IMR-90 (cell line): ENCODE results near the gene CLEC16A. TPM values are rescaled to one million over a fixed set of nuclear protein-coding genes. Genes with fewer than 3 reads are reported as not detected.
A peak's percentile ranks its signal among the peaks of the same experiment; 100 is the strongest.

Experiments used
- ATAC-seq: fragments of 200-7000 bp; cut with Tn5 transposase; 2 replicates; pipeline ENCODE4 v1.9.1; 2020; ENCODE audit warnings: low read depth, mild to moderate bottlenecking, moderate library complexity
- BruUV-seq: library from RNA; stranded (reverse); fragments of 400-500 nt; replicated peaks from 2 replicates; lab custom pipeline; 2021; lab: Mats Ljungman, UMichigan
- CTCF ChIA-PET: fragments of 300-600 bp; formaldehyde crosslinking; extraction: SDS; loops from one replicate; lab custom pipeline; 2021; ENCODE audit warnings: antibody characterized with exemption; lab: Yijun Ruan, JAX
- POLR2A ChIA-PET: fragments of 300-600 bp; sonication (Branson Sonifier 250); formaldehyde crosslinking; loops from one replicate; lab custom pipeline; 2022; ENCODE audit warnings: antibody characterized with exemption; ENCODE audit not compliant: unreplicated experiment; lab: Charles Lee
- DNase-seq: peaks from one replicate; pipeline ENCODE4 v3.0.0; 2013
- H2AFZ ChIP-seq: replicated peaks from 2 replicates; pipeline ENCODE3; 2013; ENCODE audit warnings: low read length, mild to moderate bottlenecking; ENCODE audit not compliant: poor library complexity
- H2AK5ac ChIP-seq: 2 replicates; pipeline ENCODE4 v1.6.1; 2013; ENCODE audit warnings: low read depth, low read length, inconsistent platforms
- H2AK9ac ChIP-seq: replicated peaks from 2 replicates; pipeline ENCODE3; 2013; ENCODE audit warnings: mild to moderate bottlenecking, low read depth, low read length, moderate library complexity; ENCODE audit not compliant: poor library complexity
- H2BK120ac ChIP-seq: 2 replicates; pipeline ENCODE4 v1.6.1; 2013; ENCODE audit warnings: low read depth, low read length, inconsistent platforms
- H2BK15ac ChIP-seq: 3 replicates; pipeline ENCODE4 v1.6.1; 2013; ENCODE audit warnings: low read depth, low read length, inconsistent platforms
- H2BK20ac ChIP-seq: 2 replicates; pipeline ENCODE4 v1.6.1; 2013; ENCODE audit warnings: low read depth, mild to moderate bottlenecking, inconsistent platforms, low read length, moderate library complexity
- H2BK5ac ChIP-seq: 2 replicates; pipeline ENCODE4 v1.6.1; 2013; ENCODE audit warnings: mild to moderate bottlenecking, low read depth, low read length, inconsistent platforms; ENCODE audit not compliant: poor library complexity, severe bottlenecking
- H3K14ac ChIP-seq: replicated peaks from 2 replicates; pipeline ENCODE4 v1.6.1; 2013; ENCODE audit warnings: low read depth, low read length, inconsistent platforms
- H3K18ac ChIP-seq: 2 replicates; pipeline ENCODE4 v1.6.1; 2013; ENCODE audit warnings: low read depth, low read length, control low read depth
- H3K23ac ChIP-seq: 2 replicates; pipeline ENCODE4 v1.6.1; 2013; ENCODE audit warnings: low read depth, low read length, inconsistent platforms
- H3K27ac ChIP-seq: 2 replicates; pipeline ENCODE4 v1.5.1; 2013; ENCODE audit warnings: mild to moderate bottlenecking, control low read depth, low read length; ENCODE audit not compliant: insufficient read depth
- H3K27me3 ChIP-seq: 2 replicates; pipeline ENCODE4 v1.6.1; 2013; ENCODE audit warnings: low read length; ENCODE audit not compliant: control insufficient read depth, insufficient read depth
- H3K36me3 ChIP-seq: 2 replicates; pipeline ENCODE4 v1.6.1; 2013; ENCODE audit warnings: low read length, mixed read lengths; ENCODE audit not compliant: control insufficient read depth, insufficient read depth
- H3K4ac ChIP-seq: 2 replicates; pipeline ENCODE4 v1.6.1; 2013; ENCODE audit warnings: low read depth, low read length, inconsistent platforms
- H3K4me1 ChIP-seq: 2 replicates; pipeline ENCODE4 v1.6.1; 2013; ENCODE audit warnings: low read length, mixed read lengths; ENCODE audit not compliant: control insufficient read depth, insufficient read depth
- H3K4me2 ChIP-seq: 2 replicates; pipeline ENCODE4 v1.6.1; 2013; ENCODE audit warnings: low read depth, mild to moderate bottlenecking, control low read depth, low read length, moderate library complexity
- H3K4me3 ChIP-seq: 2 replicates; pipeline ENCODE4 v1.5.1; 2013; ENCODE audit warnings: low read depth, mild to moderate bottlenecking, control low read depth, low read length, moderate library complexity; ENCODE audit not compliant: insufficient read depth
- H3K56ac ChIP-seq: 2 replicates; pipeline ENCODE4 v1.6.1; 2013; ENCODE audit warnings: low read length, inconsistent platforms; ENCODE audit not compliant: insufficient read depth; ENCODE audit errors: extremely low read depth
- H3K79me1 ChIP-seq, 2 experiments: 2 replicates each; pipeline ENCODE4 v1.6.1; 2013; ENCODE audit warnings: low read length in 2 of 2, inconsistent platforms in 1 of 2, low read depth in 1 of 2
- H3K9ac ChIP-seq: 2 replicates; pipeline ENCODE4 v1.6.1; 2013; ENCODE audit warnings: low read depth, low read length, control low read depth
- H3K9me1 ChIP-seq: 2 replicates; pipeline ENCODE4 v1.6.1; 2013; ENCODE audit warnings: low read length, inconsistent platforms; ENCODE audit not compliant: insufficient read depth
- H3K9me3 ChIP-seq: 2 replicates; pipeline ENCODE4 v1.6.1; 2013; ENCODE audit warnings: low read length; ENCODE audit not compliant: control insufficient read depth, insufficient read depth
- H4K20me1 ChIP-seq: 2 replicates; pipeline ENCODE4 v1.6.1; 2013; ENCODE audit warnings: low read length, inconsistent platforms; ENCODE audit not compliant: insufficient read depth
- H4K5ac ChIP-seq: 2 replicates; pipeline ENCODE4 v1.6.1; 2013; ENCODE audit warnings: mild to moderate bottlenecking, low read depth, low read length, control low read depth
- H4K8ac ChIP-seq, 2 experiments: 2 replicates each; pipeline ENCODE4 v1.6.1; 2013; ENCODE audit warnings: low read depth in 2 of 2, low read length in 2 of 2, control low read depth in 1 of 2, inconsistent platforms in 1 of 2
- H4K91ac ChIP-seq: 2 replicates; pipeline ENCODE4 v1.6.1; 2013; ENCODE audit warnings: low read depth, low read length, inconsistent platforms; ENCODE audit not compliant: insufficient read depth
- BHLHE40 ChIP-seq: fragments of 150-350 bp; IDR thresholded peaks from 2 replicates; pipeline ENCODE4 v1.6.1; 2016; ENCODE audit warnings: mild to moderate bottlenecking, low read depth, low read length
- CEBPB ChIP-seq: IDR thresholded peaks from 2 replicates; pipeline ENCODE4 v1.6.1; 2012; ENCODE audit warnings: low read depth, low read length, improper control_type of control experiment
- CHD1 ChIP-seq: IDR thresholded peaks from 2 replicates; pipeline ENCODE4 v1.6.1; 2012; ENCODE audit warnings: low read depth, low read length, improper control_type of control experiment
- CTCF ChIP-seq: conservative IDR thresholded peaks from 2 replicates; pipeline ENCODE4 v1.5.1; 2012; ENCODE audit warnings: mild to moderate bottlenecking, low read depth, low read length, improper control_type of control experiment
- ELK1 ChIP-seq: fragments of 150-350 bp; IDR thresholded peaks from 2 replicates; pipeline ENCODE4 v1.6.1; 2016; ENCODE audit warnings: low read depth, mild to moderate bottlenecking, low read length, moderate library complexity, borderline replicate concordance
- FOS ChIP-seq: fragments of 150-350 bp; IDR thresholded peaks from 2 replicates; pipeline ENCODE4 v1.6.1; 2016; ENCODE audit warnings: low read depth, low read length
- MAFK ChIP-seq: IDR thresholded peaks from 2 replicates; pipeline ENCODE4 v1.6.1; 2012; ENCODE audit warnings: low read depth, low read length, improper control_type of control experiment
- MAZ ChIP-seq: IDR thresholded peaks from 2 replicates; pipeline ENCODE4 v1.6.1; 2012; ENCODE audit warnings: low read depth, mild to moderate bottlenecking, low read length, improper control_type of control experiment, moderate library complexity, borderline replicate concordance
- MXI1 ChIP-seq: IDR thresholded peaks from 2 replicates; pipeline ENCODE4 v1.6.1; 2012; ENCODE audit warnings: low read depth, mild to moderate bottlenecking, low read length, moderate library complexity, borderline replicate concordance
- NFE2L2 ChIP-seq: fragments of 150-350 bp; IDR thresholded peaks from 2 replicates; pipeline ENCODE4 v1.6.1; 2016; ENCODE audit warnings: low read depth, mild to moderate bottlenecking, low read length
- POLR2A ChIP-seq: IDR thresholded peaks from 2 replicates; pipeline ENCODE4 v1.6.1; 2012; ENCODE audit warnings: mild to moderate bottlenecking, low read depth, low read length
- RAD21 ChIP-seq: IDR thresholded peaks from 2 replicates; pipeline ENCODE4 v1.6.1; 2012; ENCODE audit warnings: low read length, improper control_type of control experiment
- RCOR1 ChIP-seq: IDR thresholded peaks from 2 replicates; pipeline ENCODE4 v1.6.1; 2012; ENCODE audit warnings: mild to moderate bottlenecking, low read length, improper control_type of control experiment; ENCODE audit not compliant: insufficient replicate concordance
- RFX5 ChIP-seq: IDR thresholded peaks from 2 replicates; pipeline ENCODE4 v1.8.0; 2012; ENCODE audit warnings: low read depth, mild to moderate bottlenecking, low read length, moderate library complexity
- SMC3 ChIP-seq: fragments of 150-350 bp; IDR thresholded peaks from 2 replicates; pipeline ENCODE4 v1.6.1; 2016; ENCODE audit warnings: low read depth, mild to moderate bottlenecking, antibody characterized with exemption, low read length, moderate library complexity
- USF2 ChIP-seq: fragments of 150-350 bp; IDR thresholded peaks from 2 replicates; pipeline ENCODE4 v1.6.1; 2017; ENCODE audit warnings: mild to moderate bottlenecking, antibody characterized with exemption, low read length, low read depth
- WGBS, 2 experiments: methylation state at CpG; one replicate each; pipeline versions ENCODE4 v1.1.5 to v1.1.7; 2013; ENCODE audit warnings: missing lambda C conversion rate in 2 of 2; ENCODE audit not compliant: insufficient read length in 1 of 2; ENCODE audit errors: extremely low coverage in 2 of 2; 5-methylcytosine and 5-hydroxymethylcytosine counted together
- dilution Hi-C: fragments of 300-500 bp; cut with HindIII; formaldehyde crosslinking; loops from one replicate; pipeline ENCODE4 v1.14.3; 2018; ENCODE audit warnings: low sequenced_read_pairs; ENCODE audit not compliant: unreplicated experiment
- in situ Hi-C: fragments of 300-500 bp; cut with MboI; formaldehyde crosslinking; loops from 3 replicates; pipeline ENCODE4 v1.14.3; 2019; ENCODE audit warnings: low sequenced_read_pairs, inconsistent platforms, mixed read lengths
- intact Hi-C: fragments of 100-400 bp; cut with micrococcal nuclease; formaldehyde crosslinking; loops from 2 replicates; pipeline ENCODE4 v1.10.0; 2022
- polyA plus RNA-seq, 3 experiments: library from polyadenylated mRNA; depleted of rRNA; stranded (reverse); fragments of >200 nt; gene quantifications; 2 replicates each; pipeline ENCODE4 v1.2.3, GENCODE V29; 2012; ENCODE audit warnings: low replicate concordance in 1 of 3
- total RNA-seq: library from RNA; depleted of rRNA; stranded (reverse); fragments of >200 nt; gene quantifications from 2 replicates; pipeline ENCODE4 v1.2.3, GENCODE V29; 2012

The CLEC16A gene
- total and polyA plus RNA-seq, 2 of the 4 experiments (the other 2 are of a cell fraction), result 15.9 to 16.5 TPM

GRCh38 chr16:11203111-11203623, 258.8 kb downstream of the CLEC16A start:
- WGBS, 2 experiments, result 100% methylated on average over 3 of the region's 7 CpGs; no CpG with 5 or more reads in 1 of the 2 experiments
- intact Hi-C loops, result loop anchor here (5.0 kb wide), 1 partner anchor 96 kb away; no protein-coding TSS in a partner anchor

More at GRCh38 chr16:11203111-11203623, 258.8 kb downstream of the CLEC16A start:
- ChIA-PET CTCF (no interaction called here), POLR2A (no interaction called here)
- Histone ChIP-seq H3K9me1 (no peaks in the 10 kb centered on the region), H4K20me1 (no peaks in the 10 kb centered on the region), H2AK5ac (peak overlapping the region; percentile 51; the same call in 1 of the 2 replicates), H3K4me2 (no peak overlapping the region), H3K4me3 (no peak overlapping the region), H2BK15ac (peak overlapping the region; percentile 44; the same call in 1 of the 3 replicates), H4K8ac (0 out of 4 replicates have a peak overlapping the region, but pooled peaks of 1 of the 2 experiments have one; percentile 27), H3K9me3 (peaks cover 4% of the 10 kb centered on the region), H3K4me1 (peaks cover 20% of the 10 kb centered on the region), H3K14ac (no peak overlapping the region), H3K56ac (no peak overlapping the region), H2BK20ac (no peak overlapping the region), H2BK5ac (no peak overlapping the region), H2BK120ac (peak overlapping the region; percentile 80), H2AFZ (peak overlapping the region; percentile 62), H3K27ac (no peak overlapping the region), H3K18ac (no peak overlapping the region), H3K79me1 (no peaks in the 10 kb centered on the region), H3K36me3 (no peaks in the 10 kb centered on the region), H3K4ac (peak overlapping the region; percentile 51), H2AK9ac (peak overlapping the region; percentile 52), H4K91ac (no peak overlapping the region; the same call in 1 of the 2 replicates), H3K27me3 (no peaks in the 10 kb centered on the region; the same call in 1 of the 2 replicates), H4K5ac (no peak overlapping the region), H3K23ac (no peak overlapping the region), H3K9ac (no peak overlapping the region)
- dilution Hi-C loops, result no loop called here
- in situ Hi-C loops, result no loop called here
- TF ChIP-seq MAZ, result no peak
- no peak for TF ChIP-seq RAD21
- no peak for TF ChIP-seq MXI1
- no peak for TF ChIP-seq POLR2A
- TF ChIP-seq USF2, result no peak
- TF ChIP-seq NFE2L2, result no peak
- no peak for TF ChIP-seq ELK1
- no peak for TF ChIP-seq BHLHE40
- TF ChIP-seq CHD1, result no peak
- no peak for TF ChIP-seq RCOR1
- TF ChIP-seq CTCF, result no peak
- no peak for TF ChIP-seq MAFK
- no peak for TF ChIP-seq RFX5
- no peak for TF ChIP-seq CEBPB
- no peak for TF ChIP-seq SMC3
- TF ChIP-seq FOS, result no peak
- BruUV-seq, result no TSS peak
- DNase-seq (no peak), ATAC-seq (no peak)
